NCI-H1694 (cell line): ENCODE results near the gene IGHMBP2.
"Not testable (repeated sequence)": the region's sequence is repeated elsewhere in the genome, so short reads cannot be mapped to it uniquely, and the experiment has no call there.

Source experiments
- DNase-seq: peaks from one replicate; lab custom pipeline; 2025; lab: John Stamatoyannopoulos, UW

Gene IGHMBP2

DNA sequence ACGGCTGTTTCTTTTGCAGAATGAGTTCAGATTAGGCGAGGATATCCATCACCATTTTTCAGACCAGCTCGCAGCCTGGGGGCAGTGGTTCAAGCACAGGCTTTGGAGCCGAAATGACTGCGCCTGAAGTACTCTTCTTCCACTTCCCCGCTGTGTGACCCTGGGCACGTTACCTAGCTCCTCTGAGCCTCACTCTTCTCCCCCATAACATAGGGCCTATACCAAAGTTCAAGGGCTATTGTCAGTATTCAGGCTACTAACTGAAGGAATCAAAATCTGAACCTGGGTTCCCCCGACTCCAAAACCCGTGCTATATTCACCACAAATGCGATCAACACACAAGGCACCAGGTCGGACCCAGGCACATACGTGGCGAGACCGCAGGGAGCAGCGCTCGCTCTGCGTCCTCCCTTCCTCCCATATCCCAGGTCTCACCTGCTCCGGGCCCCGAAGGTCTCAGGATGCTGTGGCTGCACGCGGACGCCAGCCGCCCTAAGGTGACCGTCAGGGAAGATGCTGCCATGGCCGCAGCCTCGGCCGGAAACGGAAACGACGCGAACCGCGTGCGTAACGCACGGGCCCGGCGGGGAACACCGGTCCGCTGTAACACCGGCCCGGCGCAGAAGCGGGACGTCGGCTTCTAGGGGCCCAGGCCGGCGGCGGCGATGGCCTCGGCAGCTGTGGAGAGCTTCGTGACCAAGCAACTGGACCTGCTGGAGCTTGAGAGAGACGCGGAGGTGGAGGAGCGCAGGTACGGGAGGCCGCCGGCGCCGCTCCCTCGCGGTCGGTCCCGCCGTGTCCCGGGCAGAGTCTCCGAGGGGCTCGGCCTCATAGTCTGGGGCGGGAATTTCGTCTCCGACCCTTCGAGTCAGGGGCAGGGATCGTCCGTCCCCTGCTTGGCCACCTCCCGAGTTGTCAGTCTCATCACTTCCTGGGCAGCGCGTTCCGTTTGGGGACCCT, at the start of gene IGHMBP2, which contains the start of gene MRPL21:
TSS of gene IGHMBP2 (plus strand) at position 604 of the 960 bp plus-strand sequence. CDS start at position 666, 62 bp downstream.
TSS of gene MRPL21 (minus strand) at position 545 of the 960 bp plus-strand sequence. CDS start at position 523, 22 bp downstream.
- DNase-seq = peak; percentile 5

- no peak for DNase-seq
These were observed 49.3 kb upstream of the IGHMBP2 start for GRCh38 chr11:68854273-68854958.

- no peak for DNase-seq
These were observed 48.3 kb upstream of the IGHMBP2 start for GRCh38 chr11:68855205-68855981.

GRCh38 chr11:68856425-68857030, 47.2 kb upstream of the IGHMBP2 start:
- DNase-seq = not testable (repeated sequence)

- DNase-seq = no peak
These were observed 46.6 kb upstream of the IGHMBP2 start for GRCh38 chr11:68857037-68857586.

- no peak for DNase-seq
These were observed 44.6 kb upstream of the IGHMBP2 start for GRCh38 chr11:68859123-68859522.

DNA sequence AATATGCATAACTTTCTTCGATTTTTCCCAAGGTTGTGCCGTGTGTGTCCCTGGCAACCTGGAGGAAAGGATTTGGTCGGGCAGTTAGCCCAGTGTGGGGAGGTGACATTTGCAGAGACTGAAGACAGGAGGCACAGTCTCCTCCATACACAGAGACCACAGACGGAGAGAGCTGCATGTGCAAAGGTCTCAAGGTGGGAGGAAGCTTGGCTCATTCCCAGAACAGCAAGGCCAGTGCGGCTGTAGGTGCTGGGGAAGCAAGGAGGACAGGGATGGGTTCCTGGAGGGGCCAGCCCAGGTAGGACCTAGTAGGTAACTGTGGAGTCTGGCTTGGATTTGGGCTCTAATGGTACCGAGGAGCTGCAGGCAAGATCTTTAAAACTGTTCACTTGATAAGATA, 41.3 kb upstream of the IGHMBP2 start:
- DNase-seq = no peak

DNA sequence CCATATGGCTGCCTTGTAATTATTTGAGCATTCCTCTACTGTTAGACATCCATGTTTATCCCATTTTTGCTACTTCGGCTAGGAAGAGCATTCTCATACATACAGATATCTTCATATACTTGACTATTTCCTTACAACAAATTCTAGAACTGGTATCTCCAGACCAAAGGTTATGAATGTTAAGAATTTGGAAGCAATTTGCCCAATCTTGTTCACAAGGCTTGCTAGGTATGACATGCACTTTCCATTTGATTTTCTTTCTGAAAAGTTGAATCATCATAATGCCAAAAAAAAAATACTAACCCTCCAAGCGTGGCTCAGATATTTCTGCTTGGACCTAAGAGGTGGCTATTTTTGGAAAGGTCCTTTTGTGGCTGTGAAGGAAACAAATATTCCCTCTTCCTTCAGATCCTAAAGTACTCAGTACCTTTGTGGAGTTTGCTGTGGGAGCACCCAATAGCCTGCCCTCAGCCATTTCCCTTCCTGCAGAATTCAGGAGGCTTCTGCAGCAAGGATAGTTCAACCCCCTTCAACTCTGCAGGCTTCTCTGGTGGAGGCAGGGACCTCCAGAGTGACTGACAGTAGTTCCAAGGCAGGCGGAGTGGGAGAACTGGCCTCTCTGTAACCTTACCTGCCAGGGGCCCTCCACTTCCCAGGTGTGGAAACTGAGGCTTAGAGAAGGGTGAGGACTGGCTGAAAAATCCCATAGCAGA, 40.0 kb upstream of the IGHMBP2 start:
- DNase-seq = no peak

- no peak for DNase-seq
These were observed 38.5 kb upstream of the IGHMBP2 start for GRCh38 chr11:68865241-68865640.

DNA sequence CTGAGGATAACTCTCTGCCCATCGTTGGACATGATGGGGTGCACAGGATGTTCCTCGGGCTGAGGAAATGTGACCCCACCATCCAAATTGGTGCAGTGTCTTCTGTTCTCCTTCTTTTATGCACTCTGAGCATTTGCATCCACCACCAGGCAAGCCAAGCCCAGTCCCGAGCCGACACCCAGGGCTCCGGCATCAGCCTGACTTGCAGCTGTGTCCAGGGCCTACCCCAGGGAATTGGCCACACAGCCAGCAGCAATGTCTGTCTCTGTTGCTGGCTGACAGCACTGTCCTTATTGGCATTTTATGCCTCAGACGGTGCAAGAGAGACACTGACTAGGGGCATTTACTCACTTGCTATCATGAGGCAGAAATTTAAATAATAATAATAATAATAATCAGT, 36.6 kb upstream of the IGHMBP2 start:
- no peak for DNase-seq

- DNase-seq = no peak
These were observed 35.4 kb upstream of the IGHMBP2 start for GRCh38 chr11:68868221-68868835.

DNA sequence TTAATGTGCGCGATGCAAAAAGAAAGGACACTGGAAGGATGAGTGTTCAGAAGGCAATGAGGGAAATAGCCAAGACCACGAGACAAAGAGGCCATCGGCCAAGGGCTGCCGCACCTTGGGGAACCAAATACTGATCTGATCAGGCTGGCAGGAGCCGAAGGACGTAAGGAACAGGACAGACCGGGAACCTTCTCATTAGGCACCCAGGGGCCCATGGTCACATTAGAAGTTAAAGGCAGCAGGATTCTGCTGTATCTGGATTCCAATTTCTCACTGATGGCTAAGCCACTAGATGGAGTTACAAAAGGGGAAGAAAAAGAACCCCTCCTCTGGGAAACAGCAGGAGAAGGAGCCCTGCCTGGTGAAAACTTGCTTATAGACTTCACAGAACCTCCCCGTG, 33.2 kb upstream of the IGHMBP2 start:
- no peak for DNase-seq

DNA sequence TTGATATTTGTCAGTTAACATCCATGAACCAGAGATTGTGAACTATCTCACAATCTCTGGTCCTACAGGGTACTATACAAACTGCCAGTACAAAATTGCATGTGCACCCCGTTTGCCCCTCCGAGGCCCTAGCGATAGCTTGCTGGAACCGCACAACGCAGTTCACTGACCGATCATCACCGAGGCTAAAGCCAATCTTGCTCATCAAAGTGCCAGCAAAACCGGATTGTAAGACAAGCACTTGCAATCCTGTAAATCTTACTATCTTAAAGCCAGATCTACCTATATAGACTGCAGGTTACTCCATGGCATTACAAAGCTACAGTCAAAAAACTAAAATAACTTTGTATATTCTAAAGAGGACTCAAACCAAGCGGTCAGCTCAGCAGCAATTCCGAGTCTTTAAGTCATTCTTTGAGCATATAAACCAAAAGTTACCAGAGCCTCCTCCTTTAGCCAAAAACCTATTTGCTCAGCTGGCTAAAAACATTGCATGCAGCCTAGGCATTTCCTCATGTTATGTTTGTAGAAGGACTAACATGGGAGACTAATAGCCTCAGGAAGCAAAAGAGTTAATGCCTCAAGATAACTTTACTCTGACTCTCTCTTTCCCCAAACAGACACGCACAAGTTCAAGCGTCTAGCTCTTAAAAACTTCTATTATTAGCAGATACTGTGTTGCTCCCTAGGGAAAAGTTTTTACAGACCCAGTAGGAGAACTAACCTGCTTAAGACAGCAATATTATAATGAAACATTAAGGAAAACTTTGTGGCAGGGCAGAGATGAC, 31.3 kb upstream of the IGHMBP2 start:
- DNase-seq = no peak

DNA sequence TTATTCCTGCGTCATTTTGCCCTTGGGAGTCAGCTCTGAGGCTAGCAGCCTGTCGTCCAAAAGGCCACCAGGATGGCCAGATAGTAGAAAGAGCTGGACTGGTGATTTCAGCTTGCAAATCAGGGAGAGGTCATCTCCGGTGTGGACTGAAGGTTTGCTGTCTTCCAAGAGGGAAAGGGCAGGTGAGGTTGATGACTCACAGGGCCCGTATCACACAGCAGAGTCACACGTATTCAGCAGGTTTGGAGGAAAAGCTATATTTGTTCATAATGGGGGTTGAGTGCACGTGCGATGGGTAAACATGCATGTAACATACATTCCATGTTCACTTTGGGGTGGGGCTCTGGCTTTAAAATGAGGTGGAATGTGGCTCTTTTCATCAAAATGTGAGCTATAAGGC, 25.7 kb upstream of the IGHMBP2 start:
- no peak for DNase-seq

GRCh38 chr11:68880851-68881250, 22.8 kb upstream of the IGHMBP2 start:
- no peak for DNase-seq

GRCh38 chr11:68881320-68881719, 22.4 kb upstream of the IGHMBP2 start:
- no peak for DNase-seq

DNA sequence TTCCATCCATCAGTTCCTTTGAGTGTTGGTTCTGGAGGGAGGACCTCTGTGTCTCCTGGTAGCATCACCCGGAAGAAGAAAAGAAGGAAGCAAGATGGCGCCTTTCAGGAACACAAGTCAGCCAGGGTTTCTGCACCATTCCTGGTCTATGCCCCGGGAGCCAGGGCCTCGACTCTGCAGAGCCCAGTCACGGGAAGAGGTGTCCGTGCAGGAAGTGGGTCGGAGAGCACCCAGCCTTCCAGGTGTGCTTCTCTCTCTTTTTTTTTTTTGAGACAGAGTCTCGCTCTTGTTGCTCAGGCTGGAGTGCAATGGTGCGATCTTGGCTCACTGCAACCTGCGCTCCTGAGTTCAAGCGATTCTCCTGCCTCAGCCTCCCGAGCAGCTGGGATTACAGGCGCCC, 21.3 kb upstream of the IGHMBP2 start:
- no peak for DNase-seq

DNA sequence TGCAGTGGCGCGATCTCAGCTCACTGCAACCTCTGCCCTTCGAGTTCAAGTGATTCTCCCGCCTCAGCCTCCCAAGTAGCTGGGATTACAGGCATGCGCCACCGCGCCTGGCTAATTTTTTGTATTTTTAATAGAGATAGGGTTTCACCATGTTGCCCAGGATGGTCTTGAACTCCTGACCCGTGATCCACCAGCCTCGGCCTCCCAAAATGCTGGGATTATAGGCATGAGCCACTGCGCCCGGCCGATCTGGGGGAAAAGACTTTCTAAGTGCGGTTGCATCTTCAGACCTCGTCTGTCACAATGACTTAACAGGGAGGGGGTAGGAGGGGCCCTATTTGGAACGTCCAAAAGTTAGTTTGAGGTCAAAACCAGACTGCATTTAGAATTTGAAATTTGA, 18.9 kb upstream of the IGHMBP2 start:
- not testable (repeated sequence) for DNase-seq

DNA sequence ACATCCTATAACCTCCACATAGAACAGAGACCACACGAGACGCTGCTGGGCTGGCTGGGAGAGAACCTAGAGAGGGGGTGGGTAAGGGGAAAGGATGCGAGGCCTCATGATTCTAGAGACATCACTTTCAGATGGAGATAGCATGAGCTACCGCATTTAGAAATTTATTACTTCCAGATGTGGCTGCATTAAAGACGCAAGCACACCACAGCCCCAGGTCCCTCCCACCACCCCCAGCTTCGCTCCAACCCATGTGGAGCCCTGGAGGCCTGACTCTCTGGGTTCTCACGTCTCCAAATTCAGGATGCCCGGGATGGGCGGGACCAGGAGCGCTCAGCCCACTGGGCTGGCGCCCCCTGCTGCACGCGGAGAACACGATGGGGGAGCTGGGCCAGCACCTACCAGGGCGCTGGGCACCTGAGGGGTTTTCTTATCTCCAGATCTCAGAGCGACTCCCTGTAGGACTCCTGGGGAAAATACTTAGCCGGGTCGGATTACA, 13.7 kb upstream of the IGHMBP2 start:
- no peak for DNase-seq
